Esophagus squamous epithelium (tissue), 4 donors: ENCODE results near the gene DMRTB1.

ENCODE experiments used
- CTCF ChIP-seq, 6 experiments: fragments of 450-650 bp in 4 of 6; fragments of 200-600 bp in 2 of 6; sonication (generic) in 2 of 6; IDR thresholded peaks; one replicate each; pipeline ENCODE4 v1.5.1; 2016 to 2019; ENCODE audit warnings: antibody characterized with exemption in 6 of 6, mild to moderate bottlenecking in 4 of 6, moderate library complexity in 4 of 6
- POLR2A ChIP-seq, 4 donors: fragments of 450-650 bp; IDR thresholded peaks; one replicate each; pipeline ENCODE4 v1.6.1; 2017; ENCODE audit warnings: antibody characterized with exemption in 4 of 4, mild to moderate bottlenecking in 4 of 4, moderate library complexity in 3 of 4

- TF ChIP-seq CTCF (IDR thresholded peaks at IDR 0.05) (no peak), POLR2A (IDR thresholded peaks at IDR 0.05) (no peak)
These were observed 49.9 kb downstream of the DMRTB1 start for GRCh38 chr1:53508991-53509666.
